Natural killer cell (primary cell): ENCODE results near the gene DIPK1A. TPM values are rescaled to one million over a fixed set of nuclear protein-coding genes. Genes with fewer than 3 reads are reported as not detected.

Experiments
- ATAC-seq, 3 donors: fragments of 150-1000 bp in 2 of 3; fragments of 200-7000 bp in 1 of 3; cut with Tn5 transposase; 1 replicate in 1 of 3; 2 replicates in 2 of 3; pipeline ENCODE4 v1.10.0; 2021; ENCODE audit warnings: mild to moderate bottlenecking in 2 of 3, moderate library complexity in 2 of 3
- DNase-seq, 2 donors: peaks; one replicate each; pipeline versions ENCODE4 v3.0.0 to v3.0.0-alpha.2; 2013 to 2021; ENCODE audit warnings: mixed read lengths in 1 of 2
- H3K27ac ChIP-seq: one replicate; pipeline ENCODE4 v1.5.1; 2013; ENCODE audit warnings: mild to moderate bottlenecking, low read length
- H3K27me3 ChIP-seq: one replicate; pipeline ENCODE4 v1.6.1; 2013; ENCODE audit warnings: low read length; ENCODE audit not compliant: control insufficient read depth, insufficient read depth
- H3K36me3 ChIP-seq: one replicate; pipeline ENCODE4 v1.6.1; 2013; ENCODE audit warnings: low read length; ENCODE audit not compliant: control insufficient read depth, insufficient read depth
- H3K4me1 ChIP-seq: one replicate; pipeline ENCODE4 v1.6.1; 2013; ENCODE audit warnings: low read length; ENCODE audit not compliant: control insufficient read depth, insufficient read depth
- H3K4me3 ChIP-seq: one replicate; pipeline ENCODE4 v1.5.1; 2013; ENCODE audit warnings: low read length
- H3K9me3 ChIP-seq: one replicate; pipeline ENCODE4 v1.6.1; 2013; ENCODE audit warnings: low read length; ENCODE audit not compliant: control insufficient read depth, insufficient read depth
- H3K27ac Mint-ChIP-seq, 2 donors: one replicate each; pipeline ENCODE4 v1.8.0; 2022; ENCODE audit warnings: mild to moderate bottlenecking in 2 of 2, mixed read lengths in 2 of 2, moderate library complexity in 1 of 2
- H3K27me3 Mint-ChIP-seq, 2 donors: one replicate each; pipeline ENCODE4 v1.8.0; 2022; ENCODE audit warnings: low read depth in 2 of 2, mixed read lengths in 2 of 2
- H3K36me3 Mint-ChIP-seq: one replicate; pipeline ENCODE4 v1.8.0; 2022; ENCODE audit warnings: mixed read lengths
- H3K4me1 Mint-ChIP-seq, 2 donors: one replicate each; pipeline ENCODE4 v1.8.0; 2022; ENCODE audit warnings: mixed read lengths in 2 of 2
- H3K4me3 Mint-ChIP-seq: one replicate; pipeline ENCODE4 v1.8.0; 2022; ENCODE audit warnings: mild to moderate bottlenecking, moderate library complexity, mixed read lengths
- H3K9me3 Mint-ChIP-seq, 2 donors: one replicate each; pipeline ENCODE4 v1.8.0; 2022; ENCODE audit warnings: mixed read lengths in 2 of 2
- WGBS: methylation state at CpG from one replicate; pipeline ENCODE4 v1.1.7; 2013; ENCODE audit warnings: missing lambda C conversion rate; ENCODE audit not compliant: insufficient coverage; 5-methylcytosine and 5-hydroxymethylcytosine counted together
- intact Hi-C: fragments of 100-400 bp; cut with micrococcal nuclease; formaldehyde crosslinking; loops from one replicate; pipeline ENCODE4 v1.14.2; 2022
- total RNA-seq, 4 donors: library from RNA; stranded (reverse); fragments of 120-200 nt in 1 of 4; gene quantifications; one replicate each; pipeline versions ENCODE4 v1.2.3 to v1.2.4, GENCODE V29; 2013 to 2022
- TF ChIP-seq, protein P1 (sequence below): fragments of 200-600 bp; IDR thresholded peaks from one replicate; pipeline ENCODE4 v1.8.0; 2022; ENCODE audit warnings: antibody characterized with exemption

The DIPK1A gene
- total RNA-seq, 3 donors from 2014 or later (not counting 1 experiment from before 2014, with no cell fraction given) = 7.0 to 11.3 (median 11.2) TPM

GRCh38 chr1:92831762-92832536, 129.3 kb downstream of the DIPK1A start, which contains the start of gene RPL5:
RPL5 (plus strand) TSS chr1:92832040; CDS start chr1:92832115, 75 bp downstream.
- Histone ChIP-seq H3K4me3 (peak within 1 kb of the TSS; percentile 87), H3K9me3 (no peaks in the 10 kb centered on the region), H3K36me3 (peaks cover 31% of the 10 kb centered on the region), H3K27ac (peak within 1 kb of the TSS; percentile 87), H3K4me1 (peaks cover 24% of the 10 kb centered on the region), H3K27me3 (no peaks in the 10 kb centered on the region)
- H3K27me3 Mint-ChIP-seq = no peaks in the 10 kb centered on the region
- peak within 1 kb of the TSS; percentile 98 to 100 for H3K27ac Mint-ChIP-seq
- under 1% methylated on average over 57 of the region's 57 CpGs for WGBS
- peak; percentile 98 to 99 for DNase-seq
- peak within 1 kb of the TSS; percentile 99 for H3K4me3 Mint-ChIP-seq
- peaks cover 45 to 48% of the 10 kb centered on the region in 2 donors for H3K4me1 Mint-ChIP-seq
- intact Hi-C loops = loop anchor here (2.0 kb wide), 1 partner anchor 349 kb away; the partner anchor contains the start of genes CCDC18 and TMED5
- no peaks in the 10 kb centered on the region for H3K9me3 Mint-ChIP-seq
- no peaks in the 10 kb centered on the region for H3K36me3 Mint-ChIP-seq
- TF ChIP-seq, protein P1, sequence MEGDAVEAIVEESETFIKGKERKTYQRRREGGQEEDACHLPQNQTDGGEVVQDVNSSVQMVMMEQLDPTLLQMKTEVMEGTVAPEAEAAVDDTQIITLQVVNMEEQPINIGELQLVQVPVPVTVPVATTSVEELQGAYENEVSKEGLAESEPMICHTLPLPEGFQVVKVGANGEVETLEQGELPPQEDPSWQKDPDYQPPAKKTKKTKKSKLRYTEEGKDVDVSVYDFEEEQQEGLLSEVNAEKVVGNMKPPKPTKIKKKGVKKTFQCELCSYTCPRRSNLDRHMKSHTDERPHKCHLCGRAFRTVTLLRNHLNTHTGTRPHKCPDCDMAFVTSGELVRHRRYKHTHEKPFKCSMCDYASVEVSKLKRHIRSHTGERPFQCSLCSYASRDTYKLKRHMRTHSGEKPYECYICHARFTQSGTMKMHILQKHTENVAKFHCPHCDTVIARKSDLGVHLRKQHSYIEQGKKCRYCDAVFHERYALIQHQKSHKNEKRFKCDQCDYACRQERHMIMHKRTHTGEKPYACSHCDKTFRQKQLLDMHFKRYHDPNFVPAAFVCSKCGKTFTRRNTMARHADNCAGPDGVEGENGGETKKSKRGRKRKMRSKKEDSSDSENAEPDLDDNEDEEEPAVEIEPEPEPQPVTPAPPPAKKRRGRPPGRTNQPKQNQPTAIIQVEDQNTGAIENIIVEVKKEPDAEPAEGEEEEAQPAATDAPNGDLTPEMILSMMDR = peak; percentile 91
- peak; percentile 88 to 97 (median 89) for ATAC-seq

GRCh38 chr1:92831368-92831761, 129.9 kb downstream of the DIPK1A start:
- peaks cover 24% of the 10 kb centered on the region for H3K4me1 ChIP-seq
- ATAC-seq (no peak), DNase-seq (peak in 1 of 2 donors; percentile 23)
- Mint-ChIP-seq H3K36me3 (no peaks in the 10 kb centered on the region), H3K4me1 (peaks cover 45 to 48% of the 10 kb centered on the region in 2 donors), H3K27ac (peak overlapping the region; percentile 98 to 100), H3K9me3 (no peaks in the 10 kb centered on the region), H3K27me3 (no peaks in the 10 kb centered on the region), H3K4me3 (peak overlapping the region; percentile 99)
- TF ChIP-seq, protein P1 = no peak
- H3K27me3 ChIP-seq = no peaks in the 10 kb centered on the region
- intact Hi-C loops = loop anchor here (2.0 kb wide), 1 partner anchor 349 kb away; the partner anchor contains the start of genes CCDC18 and TMED5
- 60% methylated on average over 4 of the region's 4 CpGs for WGBS
- H3K9me3 ChIP-seq = no peaks in the 10 kb centered on the region
- H3K4me3 ChIP-seq = no peak overlapping the region
- H3K27ac ChIP-seq = no peak overlapping the region
- peaks cover 25% of the 10 kb centered on the region for H3K36me3 ChIP-seq

- Mint-ChIP-seq H3K9me3 (no peaks in the 10 kb centered on the region), H3K4me3 (no peak overlapping the region), H3K4me1 (peaks cover 1 to 2% of the 10 kb centered on the region in 2 donors), H3K27ac (no peak overlapping the region), H3K36me3 (no peaks in the 10 kb centered on the region), H3K27me3 (no peaks in the 10 kb centered on the region)
- ATAC-seq (no peak), DNase-seq (no peak)
- no peaks in the 10 kb centered on the region for H3K36me3 ChIP-seq
- TF ChIP-seq, protein P1 = no peak
- H3K9me3 ChIP-seq = no peaks in the 10 kb centered on the region
- H3K27me3 ChIP-seq = no peaks in the 10 kb centered on the region
- intact Hi-C loops = no loop called here
- no peak overlapping the region for H3K4me3 ChIP-seq
- 93% methylated on average over 4 of the region's 6 CpGs for WGBS
- H3K4me1 ChIP-seq = peaks cover 4% of the 10 kb centered on the region
- no peak overlapping the region for H3K27ac ChIP-seq
Measured at GRCh38 chr1:92826792-92827191, 134.5 kb downstream of the DIPK1A start.
